NT2/D1 (cell line): ENCODE data around the gene PAIP2.

Source experiments
- SUZ12 ChIP-seq: IDR thresholded peaks from 2 replicates; pipeline ENCODE4 v1.6.1; 2011; ENCODE audit not compliant: insufficient read length, insufficient read depth; ENCODE audit errors: extremely low read depth
- YY1 ChIP-seq: IDR thresholded peaks from 2 replicates; pipeline ENCODE4 v1.6.1; 2011; ENCODE audit not compliant: insufficient read length, insufficient read depth

- TF ChIP-seq YY1, result no peak
- no peak for TF ChIP-seq SUZ12
These were observed 56.3 kb downstream of the PAIP2 start for GRCh38 chr5:139397921-139398320.
